Measurements from ENCODE around the gene PERM1.

Gene PERM1

GRCh38 chr1:956636-957035, 25.3 kb downstream of the PERM1 start:
- in situ Hi-C loops (cut with MboI; ENCODE audit: low pct_unique_long_range_greater_than_20kb, low sequenced_read_pairs, unreplicated experiment), result no loop called here
- TF ChIP-seq CTCF (IDR thresholded peaks at IDR 0.05; ENCODE audit: extremely low read depth, insufficient read depth, missing control alignments), result no peak

GRCh38 chr1:955474-955873, 26.4 kb downstream of the PERM1 start:
- no peak for TF ChIP-seq CTCF (IDR thresholded peaks at IDR 0.05; ENCODE audit: extremely low read depth, insufficient read depth, missing control alignments)
- no peak for DNase-seq (ENCODE audit: low spot score)
- in situ Hi-C loops (cut with MboI; ENCODE audit: low pct_unique_long_range_greater_than_20kb, low sequenced_read_pairs, unreplicated experiment), result no loop called here

More at GRCh38 chr1:956636-957035, 25.3 kb downstream of the PERM1 start:
- DNase-seq (ENCODE audit: low spot score), result no peak

- TF ChIP-seq CTCF (IDR thresholded peaks at IDR 0.05; ENCODE audit: extremely low read depth, insufficient read depth, missing control alignments), result no peak
- in situ Hi-C loops (cut with MboI; ENCODE audit: low pct_unique_long_range_greater_than_20kb, low sequenced_read_pairs, unreplicated experiment), result no loop called here
- no peak for DNase-seq (ENCODE audit: low spot score)
These were observed 27.0 kb downstream of the PERM1 start for GRCh38 chr1:954927-955326.

GRCh38 chr1:953524-954320, 28.2 kb downstream of the PERM1 start:
- no peak for TF ChIP-seq CTCF (IDR thresholded peaks at IDR 0.05; ENCODE audit: extremely low read depth, insufficient read depth, missing control alignments)
- no peak for DNase-seq (ENCODE audit: low spot score)
- in situ Hi-C loops (cut with MboI; ENCODE audit: low pct_unique_long_range_greater_than_20kb, low sequenced_read_pairs, unreplicated experiment), result no loop called here

GRCh38 chr1:952603-953002, 29.3 kb downstream of the PERM1 start:
- in situ Hi-C loops (cut with MboI; ENCODE audit: low pct_unique_long_range_greater_than_20kb, low sequenced_read_pairs, unreplicated experiment), result no loop called here
- no peak for TF ChIP-seq CTCF (IDR thresholded peaks at IDR 0.05; ENCODE audit: extremely low read depth, insufficient read depth, missing control alignments)

GRCh38 chr1:952201-952600, 29.7 kb downstream of the PERM1 start:
- no peak for DNase-seq (ENCODE audit: low spot score)

More at GRCh38 chr1:952603-953002, 29.3 kb downstream of the PERM1 start:
- no peak for DNase-seq (ENCODE audit: low spot score)

More at GRCh38 chr1:952201-952600, 29.7 kb downstream of the PERM1 start:
- no peak for TF ChIP-seq CTCF (IDR thresholded peaks at IDR 0.05; ENCODE audit: extremely low read depth, insufficient read depth, missing control alignments)
- in situ Hi-C loops (cut with MboI; ENCODE audit: low pct_unique_long_range_greater_than_20kb, low sequenced_read_pairs, unreplicated experiment), result no loop called here

All from GM13977 (cell line).